Measurements from ENCODE around the gene ANKS1B.

- no peak for TF ChIP-seq POLR2A (IDR thresholded peaks at IDR 0.05)
- TF ChIP-seq, protein P1, sequence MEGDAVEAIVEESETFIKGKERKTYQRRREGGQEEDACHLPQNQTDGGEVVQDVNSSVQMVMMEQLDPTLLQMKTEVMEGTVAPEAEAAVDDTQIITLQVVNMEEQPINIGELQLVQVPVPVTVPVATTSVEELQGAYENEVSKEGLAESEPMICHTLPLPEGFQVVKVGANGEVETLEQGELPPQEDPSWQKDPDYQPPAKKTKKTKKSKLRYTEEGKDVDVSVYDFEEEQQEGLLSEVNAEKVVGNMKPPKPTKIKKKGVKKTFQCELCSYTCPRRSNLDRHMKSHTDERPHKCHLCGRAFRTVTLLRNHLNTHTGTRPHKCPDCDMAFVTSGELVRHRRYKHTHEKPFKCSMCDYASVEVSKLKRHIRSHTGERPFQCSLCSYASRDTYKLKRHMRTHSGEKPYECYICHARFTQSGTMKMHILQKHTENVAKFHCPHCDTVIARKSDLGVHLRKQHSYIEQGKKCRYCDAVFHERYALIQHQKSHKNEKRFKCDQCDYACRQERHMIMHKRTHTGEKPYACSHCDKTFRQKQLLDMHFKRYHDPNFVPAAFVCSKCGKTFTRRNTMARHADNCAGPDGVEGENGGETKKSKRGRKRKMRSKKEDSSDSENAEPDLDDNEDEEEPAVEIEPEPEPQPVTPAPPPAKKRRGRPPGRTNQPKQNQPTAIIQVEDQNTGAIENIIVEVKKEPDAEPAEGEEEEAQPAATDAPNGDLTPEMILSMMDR (IDR thresholded peaks at IDR 0.05): no peak
Measured at GRCh38 chr12:99390707-99391106, 594.0 kb downstream of the ANKS1B start.

Measured in thyroid gland (tissue), 4 donors.